AG09319 (cell line): ENCODE measurements around the gene ZNF684.
A peak's percentile ranks its signal among the peaks of the same experiment; 100 is the strongest.
"Not testable (repeated sequence)": the region's sequence is repeated elsewhere in the genome, so short reads cannot be mapped to it uniquely, and the experiment has no call there.

ENCODE experiments used
- DNase-seq: peaks from one replicate; pipeline ENCODE4 v3.0.0-alpha.2; 2010; ENCODE audit warnings: low read depth; ENCODE audit errors: extremely low read depth
- TF ChIP-seq, protein P1 (sequence below): IDR thresholded peaks from 2 replicates; pipeline ENCODE4 v1.5.1; 2011; ENCODE audit warnings: low read depth, mild to moderate bottlenecking, inconsistent platforms, low read length, moderate library complexity

The ZNF684 gene

DNA sequence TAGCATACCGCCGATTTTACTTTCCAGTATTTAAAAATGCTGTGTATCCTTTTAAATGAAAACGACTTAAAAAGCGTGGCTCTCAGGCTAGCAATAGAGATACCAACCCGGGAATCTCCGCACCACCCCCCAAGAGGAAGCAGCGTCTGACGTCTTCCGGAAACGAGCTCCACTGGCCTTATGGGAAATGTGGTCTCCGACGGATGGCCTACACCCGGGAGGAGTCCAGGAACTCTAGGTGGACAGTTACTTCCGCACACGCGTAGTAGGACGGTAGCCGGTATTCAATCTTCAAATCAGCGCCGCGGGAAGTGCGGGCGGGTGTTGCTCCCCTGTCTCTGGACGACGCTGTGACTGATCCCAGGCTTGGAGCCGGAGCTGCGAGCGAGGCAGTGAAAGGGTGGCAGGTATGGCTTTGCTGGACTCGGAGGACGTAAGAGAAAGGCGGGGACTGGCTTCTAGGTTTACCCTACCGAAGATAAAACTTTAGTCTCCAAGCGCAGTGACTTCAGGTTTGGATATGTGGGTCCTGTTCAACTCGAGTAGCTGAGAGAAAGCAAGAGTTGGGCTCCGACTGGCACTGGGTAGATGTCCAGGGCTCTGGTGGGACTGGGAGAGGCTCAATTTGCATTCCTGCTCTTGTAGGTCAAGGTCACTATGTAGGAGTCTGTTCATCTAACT is at the start of gene ZNF684:
Gene ZNF684 (plus strand): TSS at position 257 of the 681 bp plus-strand sequence. CDS start 1,530 bp downstream, outside the sequence.
- peak; percentile 77 for DNase-seq
- TF ChIP-seq, protein P1, sequence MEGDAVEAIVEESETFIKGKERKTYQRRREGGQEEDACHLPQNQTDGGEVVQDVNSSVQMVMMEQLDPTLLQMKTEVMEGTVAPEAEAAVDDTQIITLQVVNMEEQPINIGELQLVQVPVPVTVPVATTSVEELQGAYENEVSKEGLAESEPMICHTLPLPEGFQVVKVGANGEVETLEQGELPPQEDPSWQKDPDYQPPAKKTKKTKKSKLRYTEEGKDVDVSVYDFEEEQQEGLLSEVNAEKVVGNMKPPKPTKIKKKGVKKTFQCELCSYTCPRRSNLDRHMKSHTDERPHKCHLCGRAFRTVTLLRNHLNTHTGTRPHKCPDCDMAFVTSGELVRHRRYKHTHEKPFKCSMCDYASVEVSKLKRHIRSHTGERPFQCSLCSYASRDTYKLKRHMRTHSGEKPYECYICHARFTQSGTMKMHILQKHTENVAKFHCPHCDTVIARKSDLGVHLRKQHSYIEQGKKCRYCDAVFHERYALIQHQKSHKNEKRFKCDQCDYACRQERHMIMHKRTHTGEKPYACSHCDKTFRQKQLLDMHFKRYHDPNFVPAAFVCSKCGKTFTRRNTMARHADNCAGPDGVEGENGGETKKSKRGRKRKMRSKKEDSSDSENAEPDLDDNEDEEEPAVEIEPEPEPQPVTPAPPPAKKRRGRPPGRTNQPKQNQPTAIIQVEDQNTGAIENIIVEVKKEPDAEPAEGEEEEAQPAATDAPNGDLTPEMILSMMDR = no peak

DNA sequence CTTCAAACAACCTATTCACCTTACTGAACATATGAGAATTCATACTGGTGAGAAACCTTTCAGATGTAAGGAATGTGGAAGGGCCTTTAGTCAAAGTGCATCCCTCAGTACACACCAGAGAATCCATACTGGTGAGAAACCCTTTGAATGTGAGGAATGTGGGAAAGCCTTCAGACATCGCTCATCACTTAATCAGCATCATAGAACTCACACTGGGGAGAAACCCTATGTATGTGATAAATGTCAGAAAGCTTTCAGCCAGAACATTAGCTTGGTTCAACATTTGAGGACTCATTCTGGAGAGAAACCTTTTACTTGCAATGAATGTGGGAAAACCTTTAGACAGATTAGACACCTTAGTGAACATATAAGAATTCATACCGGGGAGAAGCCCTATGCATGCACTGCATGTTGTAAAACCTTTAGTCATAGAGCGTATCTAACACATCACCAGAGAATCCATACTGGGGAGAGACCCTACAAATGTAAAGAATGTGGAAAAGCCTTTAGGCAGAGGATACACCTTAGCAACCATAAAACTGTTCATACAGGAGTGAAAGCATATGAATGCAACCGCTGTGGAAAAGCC is 36.0 kb upstream of the ZNF684 start:
- TF ChIP-seq, protein P1 = no peak
- DNase-seq = no peak

DNA sequence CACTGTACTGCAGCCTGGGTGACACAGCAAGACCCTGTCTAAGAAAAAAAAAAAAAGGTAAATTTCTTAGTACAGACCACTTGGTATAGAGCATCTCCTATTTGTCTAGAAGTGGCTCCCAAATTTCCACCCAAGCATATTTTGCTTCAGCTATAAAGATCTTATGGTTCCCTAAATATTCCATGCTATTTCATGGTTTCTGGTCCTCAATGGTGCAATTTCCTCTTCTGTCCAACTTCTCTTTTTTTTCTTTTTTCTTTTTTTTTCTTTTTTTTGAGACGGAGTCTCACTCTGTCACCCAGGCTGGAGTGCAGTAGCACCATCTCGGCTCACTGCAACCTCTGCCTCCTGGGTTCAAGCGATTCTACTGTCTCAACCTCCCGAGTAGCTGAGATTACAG is 28.8 kb upstream of the ZNF684 start:
- DNase-seq = not testable (repeated sequence)

DNA sequence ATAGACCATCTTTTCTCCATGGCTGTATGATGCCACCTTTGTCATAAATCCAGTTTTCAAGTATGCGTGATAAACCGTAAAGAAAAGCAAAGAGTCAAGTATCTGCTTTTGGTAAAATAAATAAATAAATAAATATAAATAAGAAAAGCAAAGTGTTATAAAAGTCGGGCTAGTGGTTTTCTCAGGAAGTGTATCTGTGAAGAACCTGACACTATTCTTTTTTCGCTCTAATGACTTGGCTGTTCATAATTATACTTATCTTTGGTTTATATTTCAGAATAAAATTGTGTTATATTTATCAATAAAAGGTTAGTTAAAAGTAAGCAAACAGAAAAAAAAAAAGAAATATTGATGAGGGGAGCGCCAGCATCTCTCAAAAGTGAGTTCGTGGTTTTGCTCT is 23.5 kb upstream of the ZNF684 start:
- no peak for DNase-seq
- TF ChIP-seq, protein P1 = no peak

DNA sequence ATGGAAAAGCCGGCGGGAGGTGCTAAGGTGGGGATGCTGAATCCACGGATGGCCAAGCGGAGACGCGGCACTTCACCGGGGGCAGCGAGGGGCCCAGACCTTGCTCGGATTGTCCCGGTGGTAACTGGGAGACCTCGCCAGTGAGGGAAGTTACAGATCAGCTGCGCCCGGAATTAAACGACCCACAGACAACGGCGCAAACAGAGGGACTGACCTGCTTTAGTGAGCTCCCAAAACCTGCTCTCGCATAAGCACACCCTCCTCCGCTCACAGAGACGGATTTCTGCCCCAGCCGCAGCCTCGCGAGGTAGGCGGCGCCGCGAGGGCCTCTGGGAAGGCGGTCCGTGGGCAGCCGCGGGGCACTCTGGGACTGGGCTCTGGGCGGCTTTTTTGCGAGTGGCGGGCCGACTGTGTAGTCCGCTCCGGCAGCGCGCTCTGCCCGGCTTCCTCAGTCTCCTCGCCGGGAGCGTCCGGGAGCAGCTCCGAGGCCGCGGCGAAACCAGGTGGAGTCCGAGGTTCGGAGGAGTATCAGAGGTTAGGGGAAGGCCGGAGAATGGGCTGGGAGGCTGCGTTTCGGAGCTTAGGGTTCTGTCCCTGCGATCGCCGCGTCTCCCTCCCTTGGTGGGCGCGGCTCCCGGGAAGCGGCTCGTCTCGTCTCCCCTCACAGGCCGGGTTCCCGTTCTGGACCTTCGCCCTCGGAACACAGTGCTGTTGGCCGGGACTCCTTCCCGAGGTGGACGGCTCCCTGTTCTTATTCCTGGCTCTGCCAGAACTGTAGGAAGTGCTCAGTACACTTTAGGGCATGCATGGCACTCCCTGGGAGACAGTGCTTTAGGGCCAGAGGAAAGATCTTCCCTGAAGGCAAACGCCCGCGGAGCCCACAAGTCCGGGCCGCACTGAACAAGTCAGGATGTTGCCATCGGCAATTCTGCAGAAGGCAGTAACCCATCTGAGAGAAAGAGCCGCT is 22.8 kb upstream of the ZNF684 start, which contains the start of gene EXO5:
Gene EXO5 (plus strand): TSS at position 393 of the 967 bp plus-strand sequence. CDS start 5,778 bp downstream, outside the sequence.
- no peak for DNase-seq
- TF ChIP-seq, protein P1 = no peak

DNA sequence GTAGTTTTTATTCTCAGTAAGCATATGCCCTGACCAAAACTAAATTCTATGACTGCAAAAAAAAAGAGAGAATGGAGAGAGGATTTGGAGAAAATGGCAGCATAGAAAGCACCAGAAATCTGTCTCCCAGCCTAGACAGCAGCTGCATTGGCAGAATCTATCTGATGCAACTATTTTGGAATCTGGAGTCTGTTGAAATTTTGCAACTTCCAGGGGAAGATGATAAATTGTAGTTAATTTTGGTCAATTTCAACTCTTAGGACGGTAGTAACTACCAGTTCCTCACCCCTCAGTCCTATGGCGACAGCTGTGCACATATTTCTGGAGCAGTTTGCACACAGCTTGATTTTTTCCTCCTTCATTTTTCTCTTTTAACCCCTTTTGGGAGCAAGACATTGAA is 11.9 kb upstream of the ZNF684 start:
- TF ChIP-seq, protein P1 = no peak
- DNase-seq = no peak

DNA sequence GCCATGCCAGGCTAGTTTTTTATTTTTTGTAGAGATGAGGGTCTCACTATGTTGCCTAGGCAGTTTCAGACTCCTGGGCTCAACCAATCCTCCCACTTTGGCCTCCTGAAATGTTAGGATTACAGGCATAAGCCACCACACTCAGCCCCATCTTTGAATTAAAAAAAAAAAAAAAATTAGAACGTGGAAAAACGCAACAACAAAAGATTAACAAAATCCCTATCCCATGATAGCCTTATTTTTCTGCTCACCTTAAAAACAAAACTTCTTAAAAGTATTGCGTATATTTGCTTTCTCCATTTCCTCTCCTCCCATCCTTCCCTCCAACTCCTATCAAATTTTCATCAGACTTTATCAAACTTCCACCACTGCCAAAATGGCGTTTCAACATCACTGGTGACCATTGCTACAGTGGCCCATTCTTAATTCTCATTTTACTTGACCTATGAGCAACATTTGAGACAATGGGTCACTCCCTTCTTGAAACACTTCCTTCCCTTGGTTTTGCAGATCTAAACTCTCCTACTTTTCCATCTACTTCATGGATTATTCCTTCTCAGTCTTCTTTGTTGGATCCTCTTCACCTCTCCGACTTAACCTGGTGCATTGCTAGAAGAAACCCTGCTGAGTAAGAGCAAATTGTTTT is 579 bp upstream of the ZNF684 start:
- TF ChIP-seq, protein P1 = no peak
- DNase-seq = no peak
